HepG2 (cell line): ENCODE measurements around the gene OLFM4.

Experiments used
- POLR2AphosphoS5 ChIP-seq: IDR thresholded peaks from 2 replicates; pipeline ENCODE4 v1.6.1; 2012; ENCODE audit warnings: low read depth, low read length
- ZNF326 ChIP-seq: sonication (generic); formaldehyde crosslinking; IDR thresholded peaks from 2 replicates; pipeline ENCODE4 v1.4.0; 2020; ENCODE audit warnings: missing genetic modification reagents, borderline replicate concordance

DNA sequence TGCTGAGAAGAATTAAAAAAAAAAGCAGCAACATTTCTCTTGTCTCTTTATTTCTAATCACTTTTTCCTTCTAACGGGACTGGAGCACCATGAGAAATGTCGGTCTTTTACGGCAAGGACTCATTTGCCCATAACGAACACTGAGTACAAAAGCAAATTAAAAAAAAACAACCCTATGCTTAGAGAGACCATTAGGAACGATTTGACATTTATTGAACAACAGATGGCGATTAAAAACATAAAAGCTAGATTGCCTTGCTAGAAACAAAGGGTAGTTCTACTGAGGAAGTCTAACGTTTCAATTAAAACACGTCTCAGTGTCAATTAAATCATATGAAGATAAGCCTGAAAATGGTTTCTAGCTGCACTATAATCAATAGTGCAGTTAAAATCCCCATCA, 51.1 kb downstream of the OLFM4 start:
- TF ChIP-seq POLR2AphosphoS5: no peak
- TF ChIP-seq ZNF326 (CRISPR knock-in tag): no peak
